ENCODE measurements around the gene CHMP4A.
"Not testable (repeated sequence)": the region's sequence is repeated elsewhere in the genome, so short reads cannot be mapped to it uniquely, and the experiment has no call there.

Gene CHMP4A

GRCh38 chr14:24219521-24219920, 6.2 kb upstream of the CHMP4A start:
- Mint-ChIP-seq H3K27ac (no peak overlapping the region), H3K27me3 (ENCODE audit: low read depth) (no peaks in the 10 kb centered on the region), H3K36me3 (ENCODE audit: low read depth) (peaks cover 4% of the 10 kb centered on the region), H3K4me1 (peaks cover 11% of the 10 kb centered on the region), H3K9me3 (no peaks in the 10 kb centered on the region), H3K4me3 (peak overlapping the region in 1 of 3 experiments; percentile 14)
- TF ChIP-seq CTCF (IDR thresholded peaks at IDR 0.05; ENCODE audit: unreplicated experiment in 3 of 3) = no peak

GRCh38 chr14:24219080-24219479, 5.8 kb upstream of the CHMP4A start:
- Mint-ChIP-seq H3K36me3 (ENCODE audit: low read depth) (peaks cover 7% of the 10 kb centered on the region), H3K9me3 (no peaks in the 10 kb centered on the region), H3K27me3 (ENCODE audit: low read depth) (no peaks in the 10 kb centered on the region), H3K4me1 (peaks cover 16% of the 10 kb centered on the region), H3K4me3 (no peak overlapping the region), H3K27ac (no peak overlapping the region)
- TF ChIP-seq CTCF (IDR thresholded peaks at IDR 0.05; ENCODE audit: unreplicated experiment in 3 of 3) = no peak

- Mint-ChIP-seq H3K4me3 (peak overlapping the region in 1 of 3 experiments; percentile 90), H3K4me1 (peaks cover 28% of the 10 kb centered on the region), H3K36me3 (ENCODE audit: low read depth) (peaks cover 11% of the 10 kb centered on the region)
- H3K27ac Mint-ChIP-seq; H3K9me3 Mint-ChIP-seq; H3K27me3 Mint-ChIP-seq (ENCODE audit: low read depth): not testable (repeated sequence)
These were observed 3.6 kb upstream of the CHMP4A start for GRCh38 chr14:24216876-24217275.

GRCh38 chr14:24216345-24216699, 3.0 kb upstream of the CHMP4A start:
- Mint-ChIP-seq H3K9me3 (no peaks in the 10 kb centered on the region), H3K4me1 (peaks cover 28% of the 10 kb centered on the region), H3K36me3 (ENCODE audit: low read depth) (peaks cover 16% of the 10 kb centered on the region), H3K27me3 (ENCODE audit: low read depth) (no peaks in the 10 kb centered on the region), H3K27ac (peak overlapping the region; percentile 91 to 98 (median 92)), H3K4me3 (peak overlapping the region; percentile 89 to 97 (median 90))
- no peak for TF ChIP-seq CTCF (IDR thresholded peaks at IDR 0.05; ENCODE audit: unreplicated experiment in 3 of 3)

GRCh38 chr14:24215495-24216344, 2.4 kb upstream of the CHMP4A start, which contains the start of gene MDP1:
Gene MDP1 (minus strand): TSS chr14:24216066. CDS start chr14:24215955, 111 bp downstream.
- peaks cover 28% of the 10 kb centered on the region for H3K4me1 Mint-ChIP-seq
- peak; percentile 34 to 62 (median 39) for TF ChIP-seq CTCF (IDR thresholded peaks at IDR 0.05; ENCODE audit: unreplicated experiment in 3 of 3)
- H3K9me3 Mint-ChIP-seq = no peaks in the 10 kb centered on the region
- peaks cover 16% of the 10 kb centered on the region for H3K36me3 Mint-ChIP-seq (ENCODE audit: low read depth)
- peak within 1 kb of the TSS; percentile 89 to 97 (median 90) for H3K4me3 Mint-ChIP-seq
- H3K27ac Mint-ChIP-seq = peak within 1 kb of the TSS; percentile 91 to 98 (median 92)
- no peaks in the 10 kb centered on the region for H3K27me3 Mint-ChIP-seq (ENCODE audit: low read depth)

GRCh38 chr14:24213866-24214662, 776 bp upstream of the CHMP4A start:
- Mint-ChIP-seq H3K9me3 (no peaks in the 10 kb centered on the region), H3K27me3 (ENCODE audit: low read depth) (no peaks in the 10 kb centered on the region), H3K4me1 (peaks cover 28% of the 10 kb centered on the region), H3K27ac (peak overlapping the region; percentile 92 to 99 (median 98)), H3K36me3 (ENCODE audit: low read depth) (peaks cover 31% of the 10 kb centered on the region), H3K4me3 (peak overlapping the region; percentile 89 to 90 (median 89))
- no peak for TF ChIP-seq CTCF (IDR thresholded peaks at IDR 0.05; ENCODE audit: unreplicated experiment in 3 of 3)
